Left forelimb (tissue), 1 donor: Measurements from ENCODE around the gene SPPL2A.

Experiments
- DNase-seq: peaks from one replicate; pipeline ENCODE4 v3.0.0-alpha.2; 2018; ENCODE audit warnings: low spot score

The SPPL2A gene

DNA sequence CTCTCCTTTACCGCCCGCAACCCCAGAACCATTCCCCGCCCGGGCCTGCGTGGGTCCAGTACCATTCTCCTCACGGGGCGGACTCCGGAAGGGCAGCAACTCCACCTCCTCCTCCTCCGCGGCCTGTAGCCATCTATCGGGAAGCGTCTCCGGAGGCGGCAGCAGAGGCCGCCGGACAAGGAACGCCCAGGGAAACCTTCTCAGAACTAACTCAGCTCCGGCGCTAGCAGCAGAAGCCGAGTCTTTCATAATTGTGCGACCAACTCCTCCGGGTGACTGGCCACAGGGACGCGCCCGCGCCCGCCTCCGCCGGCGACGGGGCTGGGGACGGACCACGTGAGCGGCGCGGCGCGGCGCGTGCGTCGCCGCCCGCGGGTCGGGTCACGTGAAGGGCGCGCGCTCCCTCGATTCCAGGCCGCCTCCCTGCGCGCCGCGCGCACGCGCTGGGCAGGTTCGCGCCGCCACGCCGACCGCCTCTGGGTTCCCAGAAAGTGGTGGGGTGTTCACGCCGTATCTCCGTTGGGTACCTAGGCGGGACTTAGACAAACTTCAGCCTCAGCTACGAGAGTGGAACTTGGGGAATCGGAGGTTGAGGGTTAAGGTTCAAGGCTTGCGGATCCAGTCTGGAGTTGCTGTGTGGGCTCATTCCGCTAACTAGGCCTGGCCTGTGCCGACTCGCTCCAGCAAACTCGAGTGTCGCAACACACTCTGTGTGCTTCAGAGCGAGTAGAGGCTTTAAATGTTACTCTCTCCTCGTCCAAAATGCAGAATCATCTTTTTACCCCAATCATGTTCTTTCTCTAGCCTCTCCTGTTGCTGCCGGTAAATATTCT, 78.8 kb downstream of the SPPL2A start, which contains the start of gene TRPM7:
Gene TRPM7 (minus strand): TSS at position 329 of the 833 bp plus-strand sequence. CDS start 264 bp downstream, at position 65.
- peak; percentile 95 for DNase-seq

DNA sequence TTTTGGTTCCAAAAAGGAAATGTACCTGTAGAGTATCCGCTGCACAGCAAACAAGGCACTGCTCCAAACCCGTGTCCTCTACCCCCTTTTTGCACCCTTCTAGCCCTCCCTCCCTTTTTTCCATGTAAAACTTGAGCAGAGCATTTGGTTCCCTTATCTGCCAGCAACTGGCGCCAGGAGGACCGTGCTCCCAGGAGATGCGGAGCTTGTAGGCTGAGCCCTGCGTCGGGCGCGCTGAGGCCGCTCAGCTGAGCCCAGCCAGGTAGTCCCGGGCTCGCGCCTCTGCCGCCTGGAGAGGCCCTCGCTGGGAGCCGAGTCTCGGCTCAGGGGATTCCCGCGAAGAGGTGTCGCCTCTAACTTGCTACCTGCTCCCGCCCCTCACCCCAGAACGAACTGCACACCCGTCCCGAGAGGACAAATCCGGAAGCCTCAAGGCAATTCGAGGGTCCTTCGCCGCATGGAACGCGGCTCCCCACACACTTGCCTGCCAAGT, 79.5 kb downstream of the SPPL2A start:
- no peak for DNase-seq

DNA sequence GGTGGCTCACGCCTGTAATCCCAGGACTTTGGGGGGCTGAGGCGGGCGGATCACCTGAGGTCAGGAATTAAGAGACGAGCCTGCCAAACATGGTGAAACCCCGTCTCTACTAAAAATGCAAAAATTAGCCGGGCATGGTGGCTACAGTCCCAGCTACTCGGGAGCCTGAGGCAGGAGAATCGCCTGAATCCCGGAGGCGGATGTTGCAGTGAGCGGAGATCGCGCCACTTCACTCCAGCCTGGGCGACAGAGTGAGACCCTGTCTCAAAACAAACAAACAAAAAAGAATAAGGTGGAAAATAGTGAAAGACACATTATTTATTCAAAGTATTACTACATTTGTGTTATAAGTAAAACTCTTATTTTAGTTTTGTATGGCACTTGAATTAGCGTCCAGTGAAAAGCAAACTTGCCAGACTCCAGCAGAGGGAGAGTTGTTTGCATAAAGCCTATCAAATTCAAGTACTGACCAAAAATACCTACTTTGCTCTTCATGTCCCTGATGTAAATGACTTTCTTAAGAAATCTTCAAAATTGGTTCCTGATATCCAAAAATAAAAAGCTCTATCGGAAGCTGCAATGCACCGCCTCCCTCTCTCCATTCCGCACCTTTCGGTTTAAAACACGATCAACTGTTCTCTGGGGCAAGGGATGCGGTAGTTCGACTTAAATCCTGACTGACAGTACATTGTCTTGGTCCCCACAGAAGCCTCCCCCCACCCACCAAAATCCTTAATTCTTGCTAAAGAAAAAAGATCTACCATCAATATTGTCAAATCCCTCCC, 80.1 kb downstream of the SPPL2A start:
- DNase-seq, result no peak

DNA sequence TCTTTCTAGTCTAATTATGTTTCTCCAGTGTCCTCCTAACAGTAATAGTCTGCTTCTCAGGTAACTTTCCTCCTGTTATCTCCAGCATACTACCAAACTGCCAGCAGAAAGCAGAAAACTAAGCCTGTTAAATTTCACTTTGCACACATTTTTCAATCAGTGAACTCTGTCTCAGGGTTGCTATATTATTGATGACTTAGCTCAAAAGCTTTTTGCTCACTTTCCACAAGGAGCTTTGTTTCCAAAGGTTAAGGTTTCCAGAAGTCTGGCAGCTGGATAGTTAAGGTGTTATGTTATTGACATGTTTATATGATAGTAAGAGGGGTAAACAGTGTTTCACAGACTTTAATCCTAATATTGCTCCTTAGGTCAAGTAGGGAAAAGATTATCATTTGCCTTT, 84.0 kb downstream of the SPPL2A start:
- DNase-seq, result no peak

DNA sequence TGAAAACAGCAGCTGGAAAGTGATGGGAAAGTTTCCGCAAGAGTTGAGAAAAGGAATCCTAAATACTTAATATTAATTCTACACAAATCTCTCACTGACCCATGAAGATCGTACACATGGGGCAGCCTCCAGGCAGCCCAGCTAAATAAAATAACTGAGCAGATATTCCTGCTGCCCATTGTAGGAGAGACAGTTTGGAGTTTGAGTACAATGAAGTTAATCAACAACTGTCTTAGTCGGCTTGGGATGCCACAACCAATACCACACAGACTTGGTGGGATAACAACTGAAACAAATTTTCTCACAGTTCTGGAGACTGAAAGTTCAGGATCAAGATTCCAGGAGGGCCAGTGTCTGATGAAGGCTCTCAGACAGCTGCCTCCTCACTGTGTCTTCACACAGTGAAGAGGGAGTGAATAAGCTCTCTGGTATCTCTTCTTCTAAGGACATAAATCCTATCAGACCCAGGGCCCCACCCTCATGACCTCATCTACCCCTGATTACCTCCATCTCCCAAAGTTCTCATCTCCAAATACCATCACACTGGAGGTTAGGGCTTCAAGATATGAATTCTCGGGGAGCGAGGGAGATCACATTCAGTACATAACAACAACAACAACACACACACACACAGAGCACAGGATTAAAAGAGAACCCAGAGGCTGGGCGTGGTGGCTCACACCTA, 88.6 kb downstream of the SPPL2A start:
- DNase-seq, result no peak

DNA sequence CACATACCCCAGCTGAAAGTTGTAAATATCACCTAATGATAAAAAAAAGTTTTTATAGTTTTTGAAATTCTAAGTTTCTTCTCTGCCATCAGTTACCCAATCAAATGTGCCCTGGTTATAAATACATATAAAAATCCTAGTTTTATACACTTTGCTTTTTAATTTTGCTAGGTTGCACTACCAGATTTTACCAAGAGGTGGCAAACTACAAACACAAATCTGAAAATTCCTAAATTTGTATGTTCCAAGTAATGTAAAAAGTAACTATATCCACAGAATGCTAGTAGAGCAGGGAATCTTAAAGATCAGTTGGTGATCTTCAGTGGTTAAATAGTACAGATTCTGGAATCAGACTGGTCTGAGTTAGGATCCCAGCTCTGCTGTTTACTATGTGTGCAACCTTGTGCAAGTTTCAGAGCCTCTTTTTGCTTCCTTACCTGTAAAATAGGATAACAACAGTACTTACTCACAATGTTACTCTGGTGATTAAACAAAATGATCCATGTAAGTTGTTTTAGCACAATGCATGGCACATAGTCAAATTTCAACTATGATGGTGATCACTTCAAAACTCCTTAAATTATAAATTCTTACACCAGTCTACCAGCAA, 89.9 kb downstream of the SPPL2A start:
- no peak for DNase-seq

DNA sequence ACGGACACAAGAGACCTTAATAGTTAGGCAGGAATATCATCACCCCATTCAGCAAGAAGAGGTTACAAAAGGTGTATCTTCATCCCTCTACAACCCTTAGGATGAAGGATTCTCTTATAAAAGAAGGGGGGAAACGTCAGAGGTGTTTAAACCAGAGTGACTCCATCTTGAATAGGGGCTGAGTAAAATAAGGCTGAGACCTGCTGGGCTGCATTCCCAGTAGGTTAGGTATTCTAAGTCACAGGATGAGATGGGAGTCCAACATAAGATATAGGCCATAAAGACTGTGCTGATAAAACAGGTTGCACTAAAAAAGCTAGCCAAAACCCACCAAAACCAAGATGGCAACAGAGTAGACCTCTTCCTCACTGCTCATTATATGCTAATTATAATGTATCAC, 95.4 kb downstream of the SPPL2A start:
- DNase-seq, result no peak

DNA sequence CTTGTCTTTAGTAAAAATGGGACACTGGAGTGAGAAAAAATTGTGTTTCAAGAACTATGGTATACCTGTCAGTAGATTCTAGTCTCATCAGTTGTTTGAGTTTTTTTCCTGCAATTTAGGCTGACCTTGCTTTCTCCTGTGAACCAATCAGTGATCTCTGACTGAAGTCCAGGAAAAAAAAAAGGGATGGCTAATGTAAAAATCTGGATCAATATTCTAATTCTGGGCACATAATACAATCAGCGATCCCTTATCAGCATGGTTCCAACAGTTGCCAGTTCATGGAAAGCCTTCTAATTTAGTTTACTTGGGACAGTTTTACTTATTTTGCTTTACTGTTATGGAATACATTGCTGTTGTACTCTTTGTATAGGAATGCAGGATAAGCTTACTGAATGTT, 95.9 kb downstream of the SPPL2A start:
- DNase-seq, result no peak

DNA sequence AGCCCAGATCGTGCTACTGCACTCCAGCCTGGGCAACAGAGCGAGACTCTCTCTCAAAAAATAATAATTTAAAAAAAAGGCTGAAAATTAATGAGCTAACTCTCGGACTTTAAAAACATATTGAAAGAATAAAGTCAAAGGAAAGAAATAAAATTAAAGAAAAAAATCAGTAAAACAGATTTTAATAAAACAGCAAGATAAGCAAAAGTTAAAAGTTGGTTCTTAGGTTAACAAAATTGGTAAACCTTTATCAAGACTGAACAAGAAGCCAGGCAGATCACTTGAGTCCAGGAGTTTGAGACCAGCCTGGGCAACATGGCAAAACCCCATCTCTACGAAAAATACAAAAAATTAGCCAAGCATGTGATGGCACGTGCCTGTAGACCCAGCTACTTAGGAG, 99.6 kb downstream of the SPPL2A start:
- DNase-seq, result no peak

DNA sequence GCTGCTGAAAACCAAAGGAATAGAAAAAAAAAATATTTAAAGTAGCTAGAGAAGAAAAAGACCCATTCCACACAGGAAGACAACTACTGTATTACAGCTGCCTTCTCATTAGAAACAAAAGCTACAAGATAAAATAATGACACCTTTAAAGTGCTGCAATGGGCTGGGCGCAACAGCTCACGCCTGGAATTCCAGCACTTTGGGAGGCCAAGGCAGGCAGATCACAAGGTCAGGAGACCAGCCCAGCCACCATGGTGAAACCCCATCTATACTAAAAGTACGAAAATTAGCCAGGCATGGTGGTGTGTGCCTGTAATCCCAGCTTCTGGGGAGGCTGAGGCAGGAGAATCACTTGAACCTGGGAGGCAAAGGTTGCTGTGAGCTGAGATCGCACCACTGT, 110.0 kb downstream of the SPPL2A start:
- DNase-seq, result no peak

DNA sequence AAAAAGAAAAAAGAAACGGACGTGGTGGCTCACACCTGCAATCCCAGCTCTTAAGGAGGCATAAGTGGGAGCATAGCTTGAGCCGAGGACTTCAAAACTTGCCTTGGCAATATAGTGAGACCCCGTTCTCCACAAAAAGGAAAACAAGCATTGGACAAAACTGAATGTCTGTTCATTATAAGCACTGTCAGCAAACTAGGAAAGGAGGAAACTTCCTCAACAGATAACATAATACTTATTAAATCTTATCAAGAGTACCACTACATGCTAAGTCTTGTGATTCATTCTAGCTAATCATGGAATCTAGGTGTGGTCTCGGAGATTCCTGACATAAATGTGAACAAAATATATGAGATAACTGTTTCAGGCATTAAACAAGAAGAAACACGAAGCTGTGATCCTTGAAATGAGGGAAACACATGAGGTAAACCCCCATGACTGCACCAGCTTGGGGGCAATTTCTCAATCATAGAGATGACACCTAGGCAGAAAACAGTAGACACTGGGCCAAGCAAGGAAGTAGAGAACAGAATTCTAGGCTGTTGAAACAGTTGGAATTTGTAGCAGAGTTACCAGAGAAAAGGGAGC, 112.3 kb downstream of the SPPL2A start:
- DNase-seq, result no peak

DNA sequence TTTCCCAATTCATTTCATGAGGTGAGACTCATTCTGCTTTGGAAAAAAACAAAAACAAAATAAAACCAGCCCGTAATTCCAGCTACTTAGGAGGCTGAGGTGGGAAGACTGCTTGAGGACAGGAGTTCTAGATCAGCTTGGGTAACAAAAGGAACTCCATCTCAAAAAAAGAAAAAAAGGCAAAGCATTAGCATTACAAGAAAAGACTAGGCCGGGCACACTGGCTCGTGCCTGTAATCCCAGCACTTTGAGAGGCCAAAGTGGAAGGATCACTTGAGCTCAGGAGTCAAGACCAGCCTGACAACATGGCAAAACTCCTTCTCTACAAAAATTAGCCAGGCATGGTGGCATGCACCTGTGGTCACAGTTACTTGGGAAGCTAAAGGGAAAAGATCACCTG, 112.8 kb downstream of the SPPL2A start:
- no peak for DNase-seq
